Measurements from ENCODE around the gene LSS. TPM values are rescaled to one million over a fixed set of nuclear protein-coding genes. Genes with fewer than 3 reads are reported as not detected.

The LSS gene
- polyA plus RNA-seq, 1 donor (not counting 4 experiments of a cell fraction or from before 2014, with no cell fraction given): 105 TPM

DNA sequence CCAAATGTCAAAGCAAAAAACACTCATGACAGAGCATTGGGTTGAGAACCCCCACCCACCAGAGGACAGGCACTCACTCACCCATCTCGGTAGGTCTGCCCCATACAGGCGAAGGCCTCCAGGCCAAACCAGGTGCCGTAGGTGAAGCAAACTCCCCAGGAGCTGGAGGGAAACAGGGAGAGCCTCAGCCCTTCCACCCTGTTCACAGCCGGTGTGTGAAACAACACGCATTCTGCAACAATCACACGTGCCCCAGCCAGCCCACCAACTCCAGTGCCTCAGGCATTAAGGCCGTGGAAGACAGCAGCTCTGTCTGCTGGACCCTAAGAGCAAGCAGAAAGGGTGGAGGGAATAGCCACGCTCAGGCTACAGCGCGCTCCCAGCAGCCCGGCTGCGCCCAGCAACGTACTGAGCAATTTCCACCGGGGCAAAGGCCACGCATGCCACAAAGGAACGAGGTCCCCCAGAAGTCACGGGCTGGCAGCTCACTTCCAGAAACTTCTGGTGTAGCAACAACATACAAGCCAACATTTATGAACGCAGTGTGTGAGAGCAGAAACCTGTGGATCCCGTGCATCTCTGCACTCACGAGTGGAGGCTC is 32.9 kb downstream of the LSS start:
- no peak overlapping the region for H3K9ac ChIP-seq (ENCODE audit: control insufficient read depth, extremely low read depth, insufficient read depth, low read length)
- H3K27ac ChIP-seq (ENCODE audit: control insufficient read depth, insufficient read depth, low read length): no peak overlapping the region
- DNase-seq (ENCODE audit: low read depth, low spot score) (no peak), FAIRE-seq (no peak)
- peaks cover 3% of the 10 kb centered on the region for H3K4me1 ChIP-seq (ENCODE audit: control insufficient read depth, extremely low read depth, insufficient read depth, low read length)
- no peaks in the 10 kb centered on the region for H3K27me3 ChIP-seq (ENCODE audit: control insufficient read depth, extremely low read depth, insufficient read depth, low read length)
- H3K36me3 ChIP-seq (ENCODE audit: control insufficient read depth in 2 of 2, extremely low read depth in 1 of 2, insufficient read depth in 2 of 2, low read length in 2 of 2): peaks cover 54 to 56% of the 10 kb centered on the region in 2 experiments
- dilution Hi-C loops (cut with MboI; ENCODE audit: extremely low pct_ligation_motif_present, low sequenced_read_pairs): no loop called here
- H2AFZ ChIP-seq (ENCODE audit: control insufficient read depth, low read length): no peak overlapping the region
- H3K4me3 ChIP-seq (ENCODE audit: control insufficient read depth in 2 of 3, extremely low read depth in 1 of 3, insufficient read depth in 2 of 3, low read depth in 1 of 3, low read length in 3 of 3): no peak overlapping the region
- H3K79me2 ChIP-seq (ENCODE audit: control insufficient read depth, insufficient read depth, low read length): peaks cover 15% of the 10 kb centered on the region
- H3K9me1 ChIP-seq (ENCODE audit: control insufficient read depth, extremely low read depth, insufficient read depth, low read length): no peaks in the 10 kb centered on the region
- H3K4me2 ChIP-seq (ENCODE audit: control insufficient read depth, extremely low read depth, insufficient read depth, low read depth, low read length): no peak overlapping the region
- no peaks in the 10 kb centered on the region for H3K9me3 ChIP-seq (ENCODE audit: control insufficient read depth, low read depth, low read length)
- TF ChIP-seq, protein P1, sequence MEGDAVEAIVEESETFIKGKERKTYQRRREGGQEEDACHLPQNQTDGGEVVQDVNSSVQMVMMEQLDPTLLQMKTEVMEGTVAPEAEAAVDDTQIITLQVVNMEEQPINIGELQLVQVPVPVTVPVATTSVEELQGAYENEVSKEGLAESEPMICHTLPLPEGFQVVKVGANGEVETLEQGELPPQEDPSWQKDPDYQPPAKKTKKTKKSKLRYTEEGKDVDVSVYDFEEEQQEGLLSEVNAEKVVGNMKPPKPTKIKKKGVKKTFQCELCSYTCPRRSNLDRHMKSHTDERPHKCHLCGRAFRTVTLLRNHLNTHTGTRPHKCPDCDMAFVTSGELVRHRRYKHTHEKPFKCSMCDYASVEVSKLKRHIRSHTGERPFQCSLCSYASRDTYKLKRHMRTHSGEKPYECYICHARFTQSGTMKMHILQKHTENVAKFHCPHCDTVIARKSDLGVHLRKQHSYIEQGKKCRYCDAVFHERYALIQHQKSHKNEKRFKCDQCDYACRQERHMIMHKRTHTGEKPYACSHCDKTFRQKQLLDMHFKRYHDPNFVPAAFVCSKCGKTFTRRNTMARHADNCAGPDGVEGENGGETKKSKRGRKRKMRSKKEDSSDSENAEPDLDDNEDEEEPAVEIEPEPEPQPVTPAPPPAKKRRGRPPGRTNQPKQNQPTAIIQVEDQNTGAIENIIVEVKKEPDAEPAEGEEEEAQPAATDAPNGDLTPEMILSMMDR (optimal IDR thresholded peaks at IDR 0.05 in 1 of 3, IDR thresholded peaks at IDR 0.05 in 1 of 3, conservative IDR thresholded peaks at IDR 0.05 in 1 of 3; ENCODE audit: extremely low read depth in 1 of 3, insufficient read depth in 2 of 3, low read length in 3 of 3): no peak
- no peak for TF ChIP-seq EZH2 (IDR thresholded peaks at IDR 0.05; ENCODE audit: low read length)
- H4K20me1 ChIP-seq (ENCODE audit: control insufficient read depth, extremely low read depth, insufficient read depth, low read length): peaks cover 2% of the 10 kb centered on the region

DNA sequence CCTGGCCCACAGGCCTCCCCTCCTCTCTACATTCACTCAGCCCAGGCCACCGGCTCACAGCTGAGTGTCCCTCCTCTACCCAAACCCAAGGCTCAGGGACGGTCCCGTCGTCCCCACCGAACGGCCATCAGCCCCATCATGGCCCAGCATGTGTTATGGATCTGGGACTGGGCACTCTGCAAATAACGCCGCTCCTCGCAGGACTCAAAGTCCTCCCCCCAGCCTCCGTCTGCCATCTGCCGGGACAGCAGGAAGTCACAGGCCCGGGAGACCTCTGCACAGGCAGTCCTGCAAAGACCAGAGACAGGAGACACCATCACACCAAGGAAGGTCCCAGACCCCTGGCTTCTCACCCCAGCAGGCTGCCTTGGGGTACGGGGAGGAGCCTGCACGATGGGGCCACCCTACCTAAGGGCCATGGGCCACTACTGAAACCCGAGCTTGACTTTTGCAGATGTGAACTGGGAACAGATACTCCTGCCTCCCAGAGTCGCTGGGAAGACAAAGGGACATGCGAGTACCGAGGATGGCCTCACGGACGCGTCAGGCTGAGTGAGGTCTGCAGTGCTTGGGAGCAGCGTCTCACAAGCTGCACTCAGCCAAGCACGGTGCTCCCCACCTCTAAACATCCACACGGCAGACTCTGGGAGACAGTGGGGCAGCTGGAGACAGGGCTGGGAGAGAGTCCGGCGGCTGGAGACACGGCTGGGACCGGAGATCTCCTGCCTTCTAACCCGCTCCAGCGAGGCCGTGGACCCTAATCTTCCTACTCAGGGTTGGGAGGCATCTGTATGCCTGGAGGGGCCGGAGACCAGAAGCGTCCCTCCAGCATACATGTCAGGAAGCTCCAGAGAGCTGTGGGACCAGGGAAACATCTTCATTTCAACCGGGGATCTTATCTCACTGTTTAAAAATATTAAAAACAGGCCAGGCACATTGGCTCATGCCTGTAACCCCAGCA is 33.9 kb downstream of the LSS start:
- Histone ChIP-seq H3K4me3 (ENCODE audit: control insufficient read depth in 2 of 3, extremely low read depth in 1 of 3, insufficient read depth in 2 of 3, low read depth in 1 of 3, low read length in 3 of 3) (no peak overlapping the region), H3K36me3 (ENCODE audit: control insufficient read depth in 2 of 2, extremely low read depth in 1 of 2, insufficient read depth in 2 of 2, low read length in 2 of 2) (peaks cover 57 to 59% of the 10 kb centered on the region in 2 experiments), H3K9ac (ENCODE audit: control insufficient read depth, extremely low read depth, insufficient read depth, low read length) (no peak overlapping the region), H4K20me1 (ENCODE audit: control insufficient read depth, extremely low read depth, insufficient read depth, low read length) (peaks cover 4% of the 10 kb centered on the region), H3K9me3 (ENCODE audit: control insufficient read depth, low read depth, low read length) (no peaks in the 10 kb centered on the region), H3K27ac (ENCODE audit: control insufficient read depth, insufficient read depth, low read length) (no peak overlapping the region), H3K4me1 (ENCODE audit: control insufficient read depth, extremely low read depth, insufficient read depth, low read length) (peaks cover 10% of the 10 kb centered on the region), H3K4me2 (ENCODE audit: control insufficient read depth, extremely low read depth, insufficient read depth, low read depth, low read length) (no peak overlapping the region), H3K9me1 (ENCODE audit: control insufficient read depth, extremely low read depth, insufficient read depth, low read length) (no peaks in the 10 kb centered on the region), H2AFZ (ENCODE audit: control insufficient read depth, low read length) (no peak overlapping the region), H3K27me3 (ENCODE audit: control insufficient read depth, extremely low read depth, insufficient read depth, low read length) (no peaks in the 10 kb centered on the region), H3K79me2 (ENCODE audit: control insufficient read depth, insufficient read depth, low read length) (peaks cover 10% of the 10 kb centered on the region)
- TF ChIP-seq EZH2 (IDR thresholded peaks at IDR 0.05; ENCODE audit: low read length): no peak
- TF ChIP-seq, protein P1 (optimal IDR thresholded peaks at IDR 0.05 in 1 of 3, IDR thresholded peaks at IDR 0.05 in 1 of 3, conservative IDR thresholded peaks at IDR 0.05 in 1 of 3; ENCODE audit: extremely low read depth in 1 of 3, insufficient read depth in 2 of 3, low read length in 3 of 3): no peak
- DNase-seq (ENCODE audit: low read depth, low spot score): no peak
- no peak for FAIRE-seq
- dilution Hi-C loops (cut with MboI; ENCODE audit: extremely low pct_ligation_motif_present, low sequenced_read_pairs): no loop called here
